Heart left ventricle (tissue), 13 donors: ENCODE results near the gene ENPP6.

Source experiments
- CTCF ChIP-seq, 12 donors: fragments of 200-600 bp; sonication (generic) in 4 of 12; IDR thresholded peaks; one replicate each; pipeline versions ENCODE4 v1.5.0 to v1.8.0; 2018 to 2022; ENCODE audit warnings: antibody characterized with exemption in 12 of 12, mild to moderate bottlenecking in 5 of 12
- POLR2A ChIP-seq, 2 donors: fragments of 450-650 bp; IDR thresholded peaks; one replicate each; pipeline ENCODE4 v1.6.1; 2017; ENCODE audit warnings: antibody characterized with exemption in 2 of 2, mild to moderate bottlenecking in 2 of 2, moderate library complexity in 2 of 2
- donor health status: ischemic (EF 13 %, LVEDD 7.1; RV severe dilation, severe dysfunction).
- donor health status: DM: no; HTN: yes; CAD: no.
- donor health status: DM: no; HTN: no; CAD: no.
- donor health status: ischemic (EF 25% LVEDD 6.9; RV normal size, moderate dysfunction).
- donor health status: ischemic (EF 25% LVEDD 5.7; RV mildly dilated, moderate dysfunction).
- donor health status: ischemic (EF 35%, LVEDD 5.7; RV mildly dilated, moderate dysfunction).
- donor health status: nonischemic (EF 11% LVEDD 7.7; RV severe dilation, severe dysfunction).
- donor health status: DM: yes; HTN: yes; CAD: no.
- donor health status: PGD.
- donor health status: ischemic (EF 29% LVEDD 5.4; RV normal size, mild dysfunction).
- donor health status: nonischemic (EF 23%, LVEDD 6.1; RV moderate dilation, normal function).

DNA sequence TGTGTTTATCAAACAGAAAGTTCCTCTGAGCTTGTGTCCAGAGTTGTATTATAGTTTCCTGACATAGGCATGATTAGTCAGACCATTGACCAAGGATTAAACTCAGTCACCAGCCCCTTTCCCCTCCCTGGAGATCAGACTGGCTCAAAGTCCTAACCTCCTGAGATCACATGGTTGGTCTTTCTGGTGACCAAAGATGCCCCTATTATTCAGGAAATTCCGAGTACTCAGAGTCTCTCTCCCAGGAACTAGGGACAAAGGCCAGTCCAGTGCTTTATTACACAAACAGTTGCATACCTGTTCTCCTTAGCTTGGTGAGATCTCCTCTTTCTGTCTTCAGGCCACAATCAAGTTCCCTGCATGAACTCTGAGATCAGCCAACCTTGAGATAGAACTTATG is 14.5 kb upstream of the ENPP6 start:
- TF ChIP-seq CTCF (IDR thresholded peaks at IDR 0.05) (no peak), POLR2A (IDR thresholded peaks at IDR 0.05) (no peak)
